Esophagus muscularis mucosa (tissue), 4 donors: Measurements from ENCODE around the gene LZTS2. TPM values are rescaled to one million over a fixed set of nuclear protein-coding genes. Genes with fewer than 3 reads are reported as not detected.

Experiments
- DNase-seq: peaks from one replicate; pipeline ENCODE4 v3.0.0-alpha.2; 2017; ENCODE audit errors: extremely low spot score
- H3K27ac ChIP-seq, 4 donors: fragments of 200-600 bp; sonication (generic); replicated peaks in 1 of 4; 1 replicate in 3 of 4; 2 replicates in 1 of 4; pipeline ENCODE4 v1.5.1; 2016 to 2019; ENCODE audit warnings: mild to moderate bottlenecking in 1 of 4
- H3K27me3 ChIP-seq, 4 donors: fragments of 200-600 bp; sonication (generic); one replicate each; pipeline versions ENCODE4 v1.5.1 to v1.6.0; 2016 to 2019
- H3K36me3 ChIP-seq, 4 donors: fragments of 200-600 bp; sonication (generic); one replicate each; pipeline ENCODE4 v1.5.1; 2016 to 2019
- H3K4me1 ChIP-seq, 4 donors: fragments of 200-600 bp; sonication (generic); one replicate each; pipeline ENCODE4 v1.5.1; 2016 to 2019
- H3K4me3 ChIP-seq, 4 donors: fragments of 200-600 bp; sonication (generic); 1 replicate in 2 of 4; 2 replicates in 2 of 4; pipeline ENCODE4 v1.5.1; 2016 to 2019; ENCODE audit warnings: mild to moderate bottlenecking in 4 of 4, moderate library complexity in 1 of 4
- H3K9me3 ChIP-seq, 4 donors: fragments of 200-600 bp; sonication (generic); 1 replicate in 3 of 4; 2 replicates in 1 of 4; pipeline ENCODE4 v1.5.1; 2016 to 2019
- CTCF ChIP-seq, 3 experiments: fragments of 200-600 bp in 2 of 3; fragments of 450-650 bp in 1 of 3; sonication (generic) in 2 of 3; IDR thresholded peaks; one replicate each; pipeline ENCODE4 v1.5.1; 2017 to 2019; ENCODE audit warnings: antibody characterized with exemption in 3 of 3, mild to moderate bottlenecking in 2 of 3, moderate library complexity in 1 of 3
- EP300 ChIP-seq: sonication (generic); formaldehyde crosslinking; IDR thresholded peaks from one replicate; pipeline ENCODE4 v1.6.1; 2017; ENCODE audit warnings: antibody characterized with exemption
- POLR2A ChIP-seq: fragments of 450-650 bp; IDR thresholded peaks from one replicate; pipeline ENCODE4 v1.6.1; 2017; ENCODE audit warnings: antibody characterized with exemption, moderate library complexity, mild to moderate bottlenecking, low read depth
- POLR2AphosphoS5 ChIP-seq, 2 donors: sonication (generic); formaldehyde crosslinking; IDR thresholded peaks; one replicate each; pipeline ENCODE4 v1.6.1; 2017; ENCODE audit warnings: antibody characterized with exemption in 2 of 2
- WGBS: methylation state at CpG from one replicate; pipeline ENCODE4 v1.1.5; 2018; 5-methylcytosine and 5-hydroxymethylcytosine counted together
- intact Hi-C: fragments of 100-400 bp; cut with DNase I; formaldehyde crosslinking; loops from one replicate; pipeline ENCODE4 v1.15.1; 2023
- total RNA-seq, 4 donors: library from RNA; depleted of rRNA; stranded (reverse); fragments of >200 nt; gene quantifications; one replicate each; pipeline versions ENCODE4 v1.1.0 to v1.2.1, GENCODE V29; 2016

The LZTS2 gene
- total RNA-seq, 4 donors from 2014 or later, result 90.5 to 209 (median 162) TPM

- Histone ChIP-seq H3K4me3 (no peak overlapping the region), H3K27me3 (no peaks in the 10 kb centered on the region), H3K4me1 (peaks cover 20 to 32% (median 26%) of the 10 kb centered on the region in 4 donors), H3K9me3 (no peaks in the 10 kb centered on the region), H3K27ac (no peak overlapping the region), H3K36me3 (no peaks in the 10 kb centered on the region)
- intact Hi-C loops, result loop anchor here (5.0 kb wide), 1 partner anchor 41 kb away; the partner anchor contains the start of genes MRPL43 and TWNK
- DNase-seq, result no peak
- WGBS, result 73% methylated on average over 6 of the region's 7 CpGs
- TF ChIP-seq CTCF (IDR thresholded peaks at IDR 0.05), result no peak
- no peak for TF ChIP-seq POLR2AphosphoS5 (IDR thresholded peaks at IDR 0.05)
- TF ChIP-seq EP300, result no peak
- no peak for TF ChIP-seq POLR2A
Observed at GRCh38 chr10:101028446-101029337, 29.1 kb downstream of the LZTS2 start.

GRCh38 chr10:101029520-101030295 is 30.1 kb downstream of the LZTS2 start:
- no peak for DNase-seq
- no peak for TF ChIP-seq POLR2A
- no peak for TF ChIP-seq EP300
- no peak for TF ChIP-seq POLR2AphosphoS5 (IDR thresholded peaks at IDR 0.05)
- no peak for TF ChIP-seq CTCF (IDR thresholded peaks at IDR 0.05)
- intact Hi-C loops, result loop anchor here (5.0 kb wide), 1 partner anchor 42 kb away; the partner anchor contains the start of genes MRPL43 and TWNK
- H3K36me3 ChIP-seq, result peaks cover 0 to 4% (median 4%) of the 10 kb centered on the region in 4 donors
- no peaks in the 10 kb centered on the region for H3K9me3 ChIP-seq
- H3K4me3 ChIP-seq, result no peak overlapping the region
- WGBS, result 55% methylated on average over 20 of the region's 27 CpGs
- no peaks in the 10 kb centered on the region for H3K27me3 ChIP-seq
- H3K4me1 ChIP-seq, result peaks cover 23 to 37% (median 31%) of the 10 kb centered on the region in 4 donors
- no peak overlapping the region for H3K27ac ChIP-seq

- Histone ChIP-seq H3K27me3 (no peaks in the 10 kb centered on the region), H3K36me3 (peaks cover 5 to 13% (median 13%) of the 10 kb centered on the region in 4 donors), H3K4me3 (peak overlapping the region; percentile 74 to 85 (median 80)), H3K4me1 (peaks cover 23 to 37% (median 31%) of the 10 kb centered on the region in 4 donors), H3K9me3 (no peaks in the 10 kb centered on the region), H3K27ac (peak overlapping the region; percentile 94 to 99 (median 96))
- TF ChIP-seq POLR2A (no peak), CTCF (IDR thresholded peaks at IDR 0.05) (no peak), POLR2AphosphoS5 (IDR thresholded peaks at IDR 0.05) (no peak), EP300 (no peak)
- WGBS, result 20% methylated on average over 7 of the region's 25 CpGs
- DNase-seq, result no peak
- intact Hi-C loops, result no loop called here
Observed at GRCh38 chr10:101030496-101031127, 31.0 kb downstream of the LZTS2 start.

- WGBS, result 0% methylated on average over 17 of the region's 38 CpGs
- H3K27ac ChIP-seq, result peak within 1 kb of the TSS; percentile 94 to 99 (median 96)
- intact Hi-C loops, result no loop called here
Observed at GRCh38 chr10:101031128-101031795, 31.7 kb downstream of the LZTS2 start, which contains the start of the genes PDZD7 and SFXN3. Gene PDZD7 (minus strand): TSS chr10:101031129. CDS start chr10:101030219, 910 bp downstream. Gene SFXN3 (plus strand): TSS chr10:101031234. CDS start chr10:101034695, 3,461 bp downstream.

More at GRCh38 chr10:101031128-101031795, 31.7 kb downstream of the LZTS2 start, which contains the start of the genes PDZD7 and SFXN3:
- H3K4me1 ChIP-seq, result peaks cover 23 to 37% (median 31%) of the 10 kb centered on the region in 4 donors
- no peaks in the 10 kb centered on the region for H3K27me3 ChIP-seq
- H3K9me3 ChIP-seq, result no peaks in the 10 kb centered on the region
- H3K4me3 ChIP-seq, result peak within 1 kb of the TSS; percentile 74 to 85 (median 80)
- TF ChIP-seq EP300, result no peak
- peak; percentile 23 for TF ChIP-seq POLR2A
- peak; percentile 83 to 93 for TF ChIP-seq POLR2AphosphoS5 (IDR thresholded peaks at IDR 0.05)
- no peak for TF ChIP-seq CTCF (IDR thresholded peaks at IDR 0.05)
- H3K36me3 ChIP-seq, result peaks cover 11 to 19% (median 19%) of the 10 kb centered on the region in 4 donors
- peak; percentile 98 for DNase-seq
